ENCODE results near the gene C1orf35. TPM values are rescaled to one million over a fixed set of nuclear protein-coding genes. Genes with fewer than 3 reads are reported as not detected.

C1orf35 gene
- total RNA-seq, 1 experiment from 2014 or later = 24.9 TPM

GRCh38 chr1:228141226-228142044 is 38.3 kb upstream of the C1orf35 start:
- in situ Hi-C loops (cut with HindIII; ENCODE audit: low pct_unique_long_range_greater_than_20kb, low sequenced_read_pairs) = no loop called here
- Histone ChIP-seq H3K27me3 (ENCODE audit: control insufficient read depth, insufficient read depth, low read length) (no peaks in the 10 kb centered on the region; the same call in 1 of the 2 replicates), H3K4me1 (ENCODE audit: control insufficient read depth, insufficient read depth, low read length) (peaks cover 13% of the 10 kb centered on the region), H3K9me3 (ENCODE audit: control insufficient read depth, insufficient read depth, low read depth, low read length) (no peaks in the 10 kb centered on the region), H3K4me3 (ENCODE audit: low read depth in 2 of 2, low read length in 2 of 2) (peak overlapping the region; percentile 87 to 96), H3K36me3 (ENCODE audit: control insufficient read depth, insufficient read depth, low read length) (peaks cover 3% of the 10 kb centered on the region; the same call in 1 of the 2 replicates), H3K27ac (ENCODE audit: low read length) (peak overlapping the region; percentile 80)
- intact Hi-C loops (cut with micrococcal nuclease; ENCODE audit: unreplicated experiment) = no loop called here
- POLR2A ChIA-PET = interaction anchor here (0.6 kb wide), 1 partner anchor 11 kb away, joined by 14 read pairs; no protein-coding TSS in a partner anchor
- ATAC-seq = no peak
- TF ChIP-seq, protein P1, sequence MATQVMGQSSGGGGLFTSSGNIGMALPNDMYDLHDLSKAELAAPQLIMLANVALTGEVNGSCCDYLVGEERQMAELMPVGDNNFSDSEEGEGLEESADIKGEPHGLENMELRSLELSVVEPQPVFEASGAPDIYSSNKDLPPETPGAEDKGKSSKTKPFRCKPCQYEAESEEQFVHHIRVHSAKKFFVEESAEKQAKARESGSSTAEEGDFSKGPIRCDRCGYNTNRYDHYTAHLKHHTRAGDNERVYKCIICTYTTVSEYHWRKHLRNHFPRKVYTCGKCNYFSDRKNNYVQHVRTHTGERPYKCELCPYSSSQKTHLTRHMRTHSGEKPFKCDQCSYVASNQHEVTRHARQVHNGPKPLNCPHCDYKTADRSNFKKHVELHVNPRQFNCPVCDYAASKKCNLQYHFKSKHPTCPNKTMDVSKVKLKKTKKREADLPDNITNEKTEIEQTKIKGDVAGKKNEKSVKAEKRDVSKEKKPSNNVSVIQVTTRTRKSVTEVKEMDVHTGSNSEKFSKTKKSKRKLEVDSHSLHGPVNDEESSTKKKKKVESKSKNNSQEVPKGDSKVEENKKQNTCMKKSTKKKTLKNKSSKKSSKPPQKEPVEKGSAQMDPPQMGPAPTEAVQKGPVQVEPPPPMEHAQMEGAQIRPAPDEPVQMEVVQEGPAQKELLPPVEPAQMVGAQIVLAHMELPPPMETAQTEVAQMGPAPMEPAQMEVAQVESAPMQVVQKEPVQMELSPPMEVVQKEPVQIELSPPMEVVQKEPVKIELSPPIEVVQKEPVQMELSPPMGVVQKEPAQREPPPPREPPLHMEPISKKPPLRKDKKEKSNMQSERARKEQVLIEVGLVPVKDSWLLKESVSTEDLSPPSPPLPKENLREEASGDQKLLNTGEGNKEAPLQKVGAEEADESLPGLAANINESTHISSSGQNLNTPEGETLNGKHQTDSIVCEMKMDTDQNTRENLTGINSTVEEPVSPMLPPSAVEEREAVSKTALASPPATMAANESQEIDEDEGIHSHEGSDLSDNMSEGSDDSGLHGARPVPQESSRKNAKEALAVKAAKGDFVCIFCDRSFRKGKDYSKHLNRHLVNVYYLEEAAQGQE (IDR thresholded peaks at IDR 0.05; ENCODE audit: insufficient read depth in 1 of 2, low read depth in 2 of 2, low read length in 1 of 2) = no peak
- TF ChIP-seq TCF7L2 (IDR thresholded peaks at IDR 0.05; ENCODE audit: low read depth, low read length) (no peak), SIN3A (IDR thresholded peaks at IDR 0.05; ENCODE audit: borderline replicate concordance, insufficient read depth, low read depth, low read length) (no peak), POLR2AphosphoS5 (IDR thresholded peaks at IDR 0.05; ENCODE audit: low read depth, low read length) (no peak)
- TF ChIP-seq, protein P2, sequence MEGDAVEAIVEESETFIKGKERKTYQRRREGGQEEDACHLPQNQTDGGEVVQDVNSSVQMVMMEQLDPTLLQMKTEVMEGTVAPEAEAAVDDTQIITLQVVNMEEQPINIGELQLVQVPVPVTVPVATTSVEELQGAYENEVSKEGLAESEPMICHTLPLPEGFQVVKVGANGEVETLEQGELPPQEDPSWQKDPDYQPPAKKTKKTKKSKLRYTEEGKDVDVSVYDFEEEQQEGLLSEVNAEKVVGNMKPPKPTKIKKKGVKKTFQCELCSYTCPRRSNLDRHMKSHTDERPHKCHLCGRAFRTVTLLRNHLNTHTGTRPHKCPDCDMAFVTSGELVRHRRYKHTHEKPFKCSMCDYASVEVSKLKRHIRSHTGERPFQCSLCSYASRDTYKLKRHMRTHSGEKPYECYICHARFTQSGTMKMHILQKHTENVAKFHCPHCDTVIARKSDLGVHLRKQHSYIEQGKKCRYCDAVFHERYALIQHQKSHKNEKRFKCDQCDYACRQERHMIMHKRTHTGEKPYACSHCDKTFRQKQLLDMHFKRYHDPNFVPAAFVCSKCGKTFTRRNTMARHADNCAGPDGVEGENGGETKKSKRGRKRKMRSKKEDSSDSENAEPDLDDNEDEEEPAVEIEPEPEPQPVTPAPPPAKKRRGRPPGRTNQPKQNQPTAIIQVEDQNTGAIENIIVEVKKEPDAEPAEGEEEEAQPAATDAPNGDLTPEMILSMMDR (IDR thresholded peaks at IDR 0.05) = no peak
- CTCF ChIA-PET = no interaction called here
- no peak for DNase-seq (ENCODE audit: low read depth, low spot score)
- no TSS peak for BruUV-seq (replicated peaks)

- H3K9me3 ChIP-seq (ENCODE audit: control insufficient read depth, insufficient read depth, low read depth, low read length) = no peaks in the 10 kb centered on the region
- no peak for DNase-seq (ENCODE audit: low read depth, low spot score)
- BruUV-seq (replicated peaks) = no TSS peak
- peak overlapping the region; percentile 80 for H3K27ac ChIP-seq (ENCODE audit: low read length)
- intact Hi-C loops (cut with micrococcal nuclease; ENCODE audit: unreplicated experiment) (no loop called here), in situ Hi-C loops (cut with HindIII; ENCODE audit: low pct_unique_long_range_greater_than_20kb, low sequenced_read_pairs) (no loop called here)
- peak overlapping the region; percentile 87 to 96 for H3K4me3 ChIP-seq (ENCODE audit: low read depth in 2 of 2, low read length in 2 of 2)
- POLR2A ChIA-PET = interaction anchor here (0.6 kb wide), 1 partner anchor 10 kb away, joined by 14 read pairs; no protein-coding TSS in a partner anchor
- CTCF ChIA-PET = interaction anchor here (1.2 kb wide), 1 partner anchor 24 kb away, joined by 3 read pairs; the partner anchor contains the start of gene IBA57
- H3K4me1 ChIP-seq (ENCODE audit: control insufficient read depth, insufficient read depth, low read length) = peaks cover 13% of the 10 kb centered on the region
- no peak for ATAC-seq
- no peaks in the 10 kb centered on the region; the same call in 1 of the 2 replicates for H3K27me3 ChIP-seq (ENCODE audit: control insufficient read depth, insufficient read depth, low read length)
- no peak for TF ChIP-seq TCF7L2 (IDR thresholded peaks at IDR 0.05; ENCODE audit: low read depth, low read length)
- peaks cover 3% of the 10 kb centered on the region; the same call in 1 of the 2 replicates for H3K36me3 ChIP-seq (ENCODE audit: control insufficient read depth, insufficient read depth, low read length)
Observed at GRCh38 chr1:228140724-228141225, 37.6 kb upstream of the C1orf35 start.
